GM06990 (cell line): ENCODE results near the gene TAS2R13.

Experiments used
- DNase-seq: peaks from one replicate; pipeline ENCODE4 v3.0.0-alpha.2; 2011; ENCODE audit not compliant: insufficient read length; ENCODE audit errors: extremely low read depth
- H3K27me3 ChIP-seq: replicated peaks from 2 replicates; pipeline ENCODE4 v1.6.0; 2011; ENCODE audit warnings: low read length; ENCODE audit not compliant: control insufficient read depth, insufficient read depth
- H3K36me3 ChIP-seq: 2 replicates; pipeline ENCODE4 v1.5.1; 2011; ENCODE audit warnings: low read length; ENCODE audit not compliant: control insufficient read depth, insufficient read depth
- H3K4me3 ChIP-seq: replicated peaks from 2 replicates; pipeline ENCODE4 v1.5.1; 2011; ENCODE audit warnings: low read depth, mild to moderate bottlenecking, control low read depth, low read length
- CTCF ChIP-seq: IDR thresholded peaks from 2 replicates; pipeline ENCODE4 v1.5.1; 2011; ENCODE audit warnings: low read length, control low read depth, mild to moderate bottlenecking, inconsistent platforms; ENCODE audit not compliant: insufficient read depth, poor library complexity, severe bottlenecking

Gene TAS2R13

GRCh38 chr12:10867381-10867780 is 42.0 kb downstream of the TAS2R13 start:
- no peaks in the 10 kb centered on the region for H3K27me3 ChIP-seq

DNA sequence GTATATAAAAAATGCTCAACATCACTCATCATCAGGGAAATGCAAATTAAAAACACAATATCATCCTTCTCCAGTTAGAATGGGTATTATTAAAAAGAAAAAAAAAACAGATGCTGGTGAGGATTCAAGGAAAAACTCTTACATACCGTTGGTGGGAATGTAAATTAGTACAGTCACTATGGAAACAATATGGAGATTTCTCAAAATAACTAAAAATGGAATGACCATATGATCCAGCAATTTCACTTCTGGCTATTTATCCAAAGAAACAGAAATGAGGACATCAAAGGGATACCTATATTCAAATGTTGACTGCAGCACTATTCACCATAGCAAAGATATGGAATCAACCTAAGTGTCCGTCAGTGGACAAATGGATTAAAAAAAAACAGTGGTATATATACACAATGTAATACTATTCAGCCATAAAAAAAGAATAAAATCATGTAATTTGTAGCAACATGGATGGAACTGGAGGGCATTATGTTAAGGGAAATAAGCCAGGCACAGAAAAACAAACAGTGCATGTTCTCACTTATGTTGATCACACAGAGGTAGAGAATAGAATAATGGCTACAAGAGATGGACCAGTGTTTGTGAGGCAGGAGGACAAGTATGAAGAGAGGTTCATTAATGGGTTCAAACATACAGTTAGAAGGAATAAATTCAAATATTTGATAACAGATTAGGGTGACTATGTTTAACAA is 45.7 kb downstream of the TAS2R13 start:
- no peaks in the 10 kb centered on the region for H3K27me3 ChIP-seq
- TF ChIP-seq CTCF = no peak

More at GRCh38 chr12:10867381-10867780, 42.0 kb downstream of the TAS2R13 start:
- Histone ChIP-seq H3K4me3 (no peak overlapping the region), H3K36me3 (no peaks in the 10 kb centered on the region)
- TF ChIP-seq CTCF = no peak
- no peak for DNase-seq

DNA sequence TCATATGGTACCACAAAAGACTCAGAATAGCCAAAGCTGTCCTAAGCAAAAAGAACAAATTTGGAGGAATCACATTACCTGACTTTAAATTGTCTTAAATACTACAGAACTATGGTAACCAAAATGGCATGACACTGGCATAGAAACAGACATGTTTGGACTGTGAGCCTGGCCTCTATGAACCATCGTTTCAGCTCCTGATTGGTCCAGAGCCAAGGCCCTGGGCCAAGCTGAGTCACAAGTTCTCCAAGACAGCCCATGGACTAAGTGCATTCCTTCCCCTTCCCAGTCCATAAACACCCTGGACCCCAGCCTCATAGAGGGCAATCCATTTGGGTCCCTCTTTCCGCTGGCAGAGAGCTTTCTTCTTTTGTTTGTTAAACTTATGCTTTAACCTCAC is 48.0 kb downstream of the TAS2R13 start:
- no peak for TF ChIP-seq CTCF
- no peak for DNase-seq

More for the DNA sequence above, 45.7 kb downstream of the TAS2R13 start:
- no peak for DNase-seq
- no peak overlapping the region for H3K4me3 ChIP-seq
- no peaks in the 10 kb centered on the region for H3K36me3 ChIP-seq

More for the DNA sequence above, 48.0 kb downstream of the TAS2R13 start:
- Histone ChIP-seq H3K4me3 (no peak overlapping the region), H3K27me3 (no peaks in the 10 kb centered on the region), H3K36me3 (no peaks in the 10 kb centered on the region)
